ENCODE data around the gene CHPF. TPM values are rescaled to one million over a fixed set of nuclear protein-coding genes. Genes with fewer than 3 reads are reported as not detected.

The CHPF gene
- total RNA-seq, 1 experiment from 2014 or later, result 228 TPM

DNA sequence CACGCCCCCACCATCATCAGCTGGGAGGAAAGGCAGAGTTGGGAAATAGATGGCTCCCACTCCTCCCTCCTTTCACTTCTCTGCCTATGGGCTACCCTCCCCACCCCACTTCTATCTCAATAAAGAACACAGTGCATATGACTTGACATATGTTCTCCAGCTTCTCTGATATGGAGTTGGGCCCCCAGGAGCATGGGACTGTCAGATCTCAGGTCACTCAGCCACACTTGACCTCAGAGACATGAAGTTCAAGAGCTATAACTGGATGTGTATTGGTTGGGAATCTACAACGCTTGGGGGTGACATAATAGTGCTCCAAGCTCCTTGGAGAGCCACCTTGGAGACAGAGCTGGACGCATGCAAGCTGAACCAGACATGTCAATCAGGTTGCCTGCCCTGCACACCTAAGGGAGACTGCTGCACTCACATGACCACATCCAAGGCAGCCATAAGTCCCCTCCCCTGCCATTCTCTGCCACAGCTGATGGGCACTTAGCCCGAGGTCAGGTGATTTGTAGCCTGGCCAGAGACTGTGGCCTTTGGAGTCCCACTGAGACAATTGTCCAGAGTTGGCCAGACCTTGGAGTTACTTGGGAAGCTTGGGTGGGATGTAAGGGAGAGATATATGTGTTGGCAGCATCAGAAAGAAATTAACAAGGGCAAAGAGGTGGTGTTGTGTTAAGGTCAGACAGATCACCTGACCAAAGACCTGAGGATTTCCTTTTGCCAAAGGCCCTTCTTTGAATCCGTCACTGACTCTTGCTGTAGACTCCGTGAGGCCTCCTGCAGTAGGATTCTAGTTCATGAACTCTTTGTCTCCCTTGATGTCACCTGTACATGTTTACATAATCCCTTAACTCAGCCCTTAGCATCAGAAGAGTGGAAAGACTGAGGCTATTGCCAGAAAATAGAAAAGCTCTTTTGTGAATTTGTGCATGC is 32.2 kb upstream of the CHPF start:
- CTCF ChIA-PET, result no interaction called here
- Histone ChIP-seq H4K20me1 (ENCODE audit: insufficient read depth) (no peaks in the 10 kb centered on the region), H3K4me3 (replicated peaks in 1 of 2; ENCODE audit: low read depth in 1 of 2, low read length in 2 of 2) (no peak overlapping the region), H2AFZ (ENCODE audit: low read depth, low read length, poor library complexity, severe bottlenecking) (no peak overlapping the region), H3K79me2 (ENCODE audit: insufficient read depth, low read length) (no peaks in the 10 kb centered on the region), H3K9me2 (ENCODE audit: insufficient read depth) (no peaks in the 10 kb centered on the region), H3K27ac (ENCODE audit: low read depth, low read length) (no peak overlapping the region), H3K9ac (ENCODE audit: low read length) (no peak overlapping the region), H3K27me3 (ENCODE audit: insufficient read depth, low read length) (no peaks in the 10 kb centered on the region), H3K9me3 (ENCODE audit: control insufficient read depth in 1 of 2, insufficient read depth in 1 of 2, low read depth in 1 of 2, low read length in 2 of 2) (no peaks in the 10 kb centered on the region), H3K36me3 (ENCODE audit: control insufficient read depth in 1 of 2, insufficient read depth in 2 of 2, low read length in 2 of 2) (no peaks in the 10 kb centered on the region), H3K4me1 (ENCODE audit: control insufficient read depth in 1 of 2, insufficient read depth in 2 of 2, low read length in 2 of 2) (no peaks in the 10 kb centered on the region), H3K4me2 (ENCODE audit: low read length) (no peak overlapping the region)
- POLR2A ChIA-PET, result no interaction called here
- TF ChIP-seq JUND (IDR thresholded peaks at IDR 0.05) (no peak), ATF3 (IDR thresholded peaks at IDR 0.05) (no peak), FOSL1 (IDR thresholded peaks at IDR 0.05; ENCODE audit: low read depth) (no peak), POLR2AphosphoS5 (IDR thresholded peaks at IDR 0.05; ENCODE audit: low read depth, low read length) (no peak), ZBTB33 (IDR thresholded peaks at IDR 0.05; ENCODE audit: extremely low read depth, insufficient replicate concordance, low read length) (no peak), ELF1 (IDR thresholded peaks at IDR 0.05; ENCODE audit: borderline replicate concordance, low read depth) (no peak), ZNF274 (IDR thresholded peaks at IDR 0.05; ENCODE audit: low read depth, low read length) (no peak), EGR1 (IDR thresholded peaks at IDR 0.05; ENCODE audit: low read depth) (no peak)
- no peak for DNase-seq (ENCODE audit: low read depth, low spot score)
- intact Hi-C loops (cut with micrococcal nuclease), result no loop called here
- no peak for ATAC-seq
- BruUV-seq (replicated peaks), result no TSS peak
- RAD21 ChIA-PET (ENCODE audit: low non-redundant PET in 1 of 2, low total read pairs in 2 of 2, uncharacterized antibody in 2 of 2, unreplicated experiment in 2 of 2), result no interaction called here

All from HCT116 (cell line).